ENCODE data around the gene KCNQ2. TPM values are rescaled to one million over a fixed set of nuclear protein-coding genes. Genes with fewer than 3 reads are reported as not detected.

KCNQ2 gene
- total RNA-seq, 1 donor from 2014 or later = not detected

GRCh38 chr20:63508072-63508768, 35.8 kb upstream of the KCNQ2 start:
- no peak for DNase-seq (ENCODE audit: low spot score)
- intact Hi-C loops (cut with micrococcal nuclease) = no loop called here
- Mint-ChIP-seq H3K27ac (peak overlapping the region; percentile 56), H3K4me3 (peak overlapping the region; percentile 20), H3K9me3 (peaks cover 3% of the 10 kb centered on the region), H3K27me3 (ENCODE audit: insufficient read depth) (peaks cover 20% of the 10 kb centered on the region), H3K36me3 (ENCODE audit: low read depth) (peaks cover 1% of the 10 kb centered on the region), H3K4me1 (ENCODE audit: low read depth) (no peaks in the 10 kb centered on the region)

DNA sequence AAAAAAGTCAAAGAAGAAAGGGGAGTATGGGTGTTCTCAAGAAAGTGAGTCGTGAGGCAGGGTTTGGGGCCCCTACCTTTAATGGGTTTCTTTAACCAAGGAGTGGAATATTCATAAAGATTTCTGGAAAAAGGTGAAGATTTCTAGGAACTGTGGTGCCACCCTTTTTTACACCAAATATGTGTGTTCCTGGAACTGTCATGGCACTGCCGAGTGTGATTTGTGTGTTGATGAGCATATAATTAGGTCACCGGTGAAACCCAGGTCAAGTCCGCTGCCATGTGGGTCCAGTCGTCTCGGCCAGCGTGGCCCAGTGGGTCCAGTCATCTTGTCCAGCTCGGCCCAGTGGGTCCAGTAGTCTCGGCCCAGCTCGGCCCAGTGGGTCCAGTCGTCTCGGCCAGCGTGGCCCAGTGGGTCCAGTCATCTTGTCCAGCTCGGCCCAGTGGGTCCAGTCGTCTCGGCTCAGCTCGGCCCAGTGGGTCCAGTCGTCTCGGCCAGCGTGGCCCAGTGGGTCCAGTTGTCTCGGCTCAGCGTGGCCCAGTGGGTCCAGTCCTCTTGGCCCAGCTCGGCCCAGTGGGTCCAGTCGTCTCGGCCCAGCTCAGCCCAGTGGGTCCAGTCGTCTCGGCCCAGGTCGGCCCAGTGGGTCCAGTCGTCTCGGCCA, 34.8 kb upstream of the KCNQ2 start:
- peaks cover 14% of the 10 kb centered on the region for H3K27me3 Mint-ChIP-seq (ENCODE audit: insufficient read depth)
- DNase-seq (ENCODE audit: low spot score) = no peak
- H3K9me3 Mint-ChIP-seq = peaks cover 3% of the 10 kb centered on the region
- intact Hi-C loops (cut with micrococcal nuclease) = no loop called here
- no peaks in the 10 kb centered on the region for H3K36me3 Mint-ChIP-seq (ENCODE audit: low read depth)
- H3K4me3 Mint-ChIP-seq = no peak overlapping the region
- peak overlapping the region; percentile 25 for H3K27ac Mint-ChIP-seq
- no peaks in the 10 kb centered on the region for H3K4me1 Mint-ChIP-seq (ENCODE audit: low read depth)

DNA sequence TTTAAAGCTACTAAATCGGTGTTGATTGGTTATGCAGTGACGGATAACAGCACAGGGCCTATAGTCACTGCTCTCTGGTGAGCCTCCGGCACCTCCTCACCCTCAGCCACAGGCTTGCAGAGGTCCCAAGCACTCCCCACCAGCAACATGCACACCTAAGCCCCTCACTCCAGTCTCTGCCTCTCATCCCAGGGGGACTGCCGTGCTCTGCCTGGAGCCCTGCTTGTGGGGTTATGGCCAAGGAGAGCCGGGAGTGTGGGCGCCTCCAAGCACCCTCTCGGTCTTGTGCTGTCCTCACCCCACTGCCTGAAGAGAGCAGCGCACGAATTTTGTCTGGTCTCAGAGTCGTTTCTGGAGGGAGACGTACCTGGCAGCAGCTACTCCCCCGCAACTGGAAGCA, 33.3 kb upstream of the KCNQ2 start:
- Mint-ChIP-seq H3K27ac (no peak overlapping the region), H3K4me3 (no peak overlapping the region), H3K36me3 (ENCODE audit: low read depth) (no peaks in the 10 kb centered on the region), H3K27me3 (ENCODE audit: insufficient read depth) (peaks cover 10% of the 10 kb centered on the region), H3K4me1 (ENCODE audit: low read depth) (no peaks in the 10 kb centered on the region), H3K9me3 (peaks cover 3% of the 10 kb centered on the region)
- intact Hi-C loops (cut with micrococcal nuclease) = no loop called here
- DNase-seq (ENCODE audit: low spot score) = no peak

GRCh38 chr20:63505281-63505680, 32.8 kb upstream of the KCNQ2 start:
- Mint-ChIP-seq H3K27me3 (ENCODE audit: insufficient read depth) (peaks cover 7% of the 10 kb centered on the region), H3K9me3 (peaks cover 3% of the 10 kb centered on the region), H3K4me3 (no peak overlapping the region), H3K27ac (no peak overlapping the region), H3K36me3 (ENCODE audit: low read depth) (no peaks in the 10 kb centered on the region), H3K4me1 (ENCODE audit: low read depth) (no peaks in the 10 kb centered on the region)
- DNase-seq (ENCODE audit: low spot score) = no peak
- intact Hi-C loops (cut with micrococcal nuclease) = no loop called here

DNA sequence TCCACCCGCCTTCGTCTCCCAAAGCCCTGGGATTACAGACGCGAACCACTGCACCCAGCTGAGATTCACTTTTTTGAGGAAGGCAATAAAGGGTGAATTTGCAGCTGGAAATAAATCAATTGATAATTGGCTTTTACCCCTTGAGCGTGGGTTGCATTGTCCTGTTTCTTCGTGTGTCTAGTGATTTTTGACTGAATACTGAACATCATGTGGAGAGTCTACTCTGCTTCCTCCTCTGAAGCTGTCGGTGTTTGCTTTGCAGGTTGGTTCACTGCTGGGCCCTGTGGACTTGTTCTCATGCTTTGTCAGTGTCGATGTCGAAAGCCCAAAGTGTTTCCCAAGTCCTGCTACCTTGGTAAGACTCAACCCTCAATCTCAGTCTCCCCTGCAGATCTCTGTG, 32.2 kb upstream of the KCNQ2 start:
- Mint-ChIP-seq H3K27me3 (ENCODE audit: insufficient read depth) (peaks cover 9% of the 10 kb centered on the region), H3K36me3 (ENCODE audit: low read depth) (no peaks in the 10 kb centered on the region), H3K27ac (no peak overlapping the region), H3K9me3 (peaks cover 3% of the 10 kb centered on the region), H3K4me1 (ENCODE audit: low read depth) (no peaks in the 10 kb centered on the region), H3K4me3 (no peak overlapping the region)
- intact Hi-C loops (cut with micrococcal nuclease) = no loop called here
- no peak for DNase-seq (ENCODE audit: low spot score)

- no peaks in the 10 kb centered on the region for H3K36me3 Mint-ChIP-seq (ENCODE audit: low read depth)
- H3K27ac Mint-ChIP-seq = no peak overlapping the region
- peaks cover 3% of the 10 kb centered on the region for H3K9me3 Mint-ChIP-seq
- no peak for DNase-seq (ENCODE audit: low spot score)
- intact Hi-C loops (cut with micrococcal nuclease) = no loop called here
- peaks cover 6% of the 10 kb centered on the region for H3K27me3 Mint-ChIP-seq (ENCODE audit: insufficient read depth)
- H3K4me1 Mint-ChIP-seq (ENCODE audit: low read depth) = no peaks in the 10 kb centered on the region
- H3K4me3 Mint-ChIP-seq = no peak overlapping the region
These were observed 31.1 kb upstream of the KCNQ2 start for GRCh38 chr20:63503524-63503923.

- H3K27ac Mint-ChIP-seq = no peak overlapping the region
- H3K4me1 Mint-ChIP-seq (ENCODE audit: low read depth) = no peaks in the 10 kb centered on the region
- peaks cover 6% of the 10 kb centered on the region for H3K27me3 Mint-ChIP-seq (ENCODE audit: insufficient read depth)
- no peak for DNase-seq (ENCODE audit: low spot score)
- no peak overlapping the region for H3K4me3 Mint-ChIP-seq
- H3K9me3 Mint-ChIP-seq = peaks cover 3% of the 10 kb centered on the region
- H3K36me3 Mint-ChIP-seq (ENCODE audit: low read depth) = no peaks in the 10 kb centered on the region
- intact Hi-C loops (cut with micrococcal nuclease) = no loop called here
These were observed 30.3 kb upstream of the KCNQ2 start for GRCh38 chr20:63502671-63503172.

- peaks cover 3% of the 10 kb centered on the region for H3K9me3 Mint-ChIP-seq
- no peaks in the 10 kb centered on the region for H3K4me1 Mint-ChIP-seq (ENCODE audit: low read depth)
- intact Hi-C loops (cut with micrococcal nuclease) = no loop called here
- H3K36me3 Mint-ChIP-seq (ENCODE audit: low read depth) = no peaks in the 10 kb centered on the region
- no peak for DNase-seq (ENCODE audit: low spot score)
- peaks cover 12% of the 10 kb centered on the region for H3K27me3 Mint-ChIP-seq (ENCODE audit: insufficient read depth)
- H3K27ac Mint-ChIP-seq = no peak overlapping the region
- no peak overlapping the region for H3K4me3 Mint-ChIP-seq
These were observed 29.6 kb upstream of the KCNQ2 start for GRCh38 chr20:63501818-63502670.

DNA sequence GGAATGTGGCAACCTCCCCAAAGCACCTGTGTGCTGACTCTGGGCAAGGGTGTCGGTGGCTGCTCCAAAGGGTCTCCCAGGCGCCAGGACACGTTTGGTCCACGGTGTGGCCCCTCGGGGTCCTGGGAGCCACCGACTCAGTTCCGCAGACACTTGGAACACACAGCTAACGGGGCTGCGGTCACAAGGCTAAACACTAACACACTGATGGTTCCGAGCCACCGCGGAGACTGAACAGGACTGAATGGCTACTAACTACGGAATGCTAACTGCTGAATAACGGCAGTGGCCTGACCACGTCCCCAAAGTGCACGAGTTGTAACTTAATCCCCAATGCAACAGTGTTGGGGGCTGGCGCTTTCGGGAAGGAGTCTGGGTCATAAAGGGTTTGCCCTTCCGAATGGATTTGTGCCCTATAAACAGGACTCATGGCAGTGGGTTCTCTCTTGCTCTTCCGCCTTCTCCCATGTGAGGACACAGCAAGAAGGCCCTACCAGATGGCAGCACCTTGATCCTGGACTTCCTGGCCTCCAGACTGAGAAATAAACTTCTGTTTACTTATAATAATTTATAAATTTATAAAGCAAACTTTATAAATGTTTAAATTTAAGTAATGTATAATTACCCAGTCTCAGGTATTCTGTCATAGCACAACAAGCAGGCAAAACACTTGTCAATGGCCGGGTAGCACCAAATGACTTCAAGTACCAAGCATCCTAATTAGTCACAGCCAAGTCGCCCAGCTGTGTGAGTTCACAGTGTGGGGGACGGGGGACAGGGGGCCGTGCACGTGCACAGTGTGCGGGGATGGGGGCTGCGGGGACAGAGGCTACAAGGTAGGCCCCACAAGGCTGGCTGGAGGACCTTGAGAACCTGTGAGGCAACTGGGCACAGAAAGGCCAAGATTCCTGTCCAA, 28.7 kb upstream of the KCNQ2 start:
- Mint-ChIP-seq H3K4me3 (no peak overlapping the region), H3K9me3 (peaks cover 3% of the 10 kb centered on the region), H3K36me3 (ENCODE audit: low read depth) (no peaks in the 10 kb centered on the region), H3K4me1 (ENCODE audit: low read depth) (no peaks in the 10 kb centered on the region), H3K27me3 (ENCODE audit: insufficient read depth) (peaks cover 18% of the 10 kb centered on the region), H3K27ac (no peak overlapping the region)
- no peak for DNase-seq (ENCODE audit: low spot score)
- intact Hi-C loops (cut with micrococcal nuclease) = no loop called here

DNA sequence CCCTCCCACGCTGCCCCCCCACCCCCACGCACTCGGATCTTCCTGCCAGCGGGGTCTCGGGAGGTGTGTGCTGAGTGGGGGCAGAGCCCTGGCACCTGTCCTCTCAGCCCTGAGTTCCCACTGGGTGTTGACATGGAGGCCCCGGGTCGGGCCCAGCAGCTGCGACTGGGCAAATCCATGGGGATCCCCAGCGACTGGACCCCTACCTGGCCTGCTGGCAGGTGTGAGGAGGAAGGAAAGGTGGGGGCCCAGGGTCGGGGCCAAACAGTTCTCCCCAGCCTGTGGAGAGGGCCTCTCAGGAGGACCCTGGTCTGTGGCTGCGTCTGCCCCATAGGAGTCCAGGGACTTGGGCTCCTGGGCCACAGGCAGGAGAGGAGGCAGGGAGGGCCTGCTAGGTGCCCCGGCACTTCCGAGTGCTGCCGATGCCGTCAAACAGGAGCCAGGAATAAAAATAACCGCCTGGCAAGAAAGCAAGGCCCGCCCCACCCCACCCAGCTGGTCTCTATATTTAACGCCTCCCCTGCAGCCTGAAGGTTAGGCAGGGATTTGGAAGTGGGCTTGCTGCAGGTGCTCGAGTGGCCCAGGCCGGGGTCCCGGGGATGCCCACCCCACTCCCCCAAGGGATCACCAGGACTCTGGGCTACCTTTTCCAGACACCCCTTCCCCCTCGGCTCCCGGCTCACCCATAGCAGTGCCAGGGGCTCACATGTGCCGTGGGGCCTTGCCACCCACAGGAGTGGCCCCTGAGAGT, 27.9 kb upstream of the KCNQ2 start:
- no peak for DNase-seq (ENCODE audit: low spot score)
- no peaks in the 10 kb centered on the region for H3K4me1 Mint-ChIP-seq (ENCODE audit: low read depth)
- no peak overlapping the region for H3K4me3 Mint-ChIP-seq
- H3K27me3 Mint-ChIP-seq (ENCODE audit: insufficient read depth) = peaks cover 18% of the 10 kb centered on the region
- peaks cover 3% of the 10 kb centered on the region for H3K9me3 Mint-ChIP-seq
- H3K27ac Mint-ChIP-seq = no peak overlapping the region
- H3K36me3 Mint-ChIP-seq (ENCODE audit: low read depth) = no peaks in the 10 kb centered on the region
- intact Hi-C loops (cut with micrococcal nuclease) = no loop called here

DNA sequence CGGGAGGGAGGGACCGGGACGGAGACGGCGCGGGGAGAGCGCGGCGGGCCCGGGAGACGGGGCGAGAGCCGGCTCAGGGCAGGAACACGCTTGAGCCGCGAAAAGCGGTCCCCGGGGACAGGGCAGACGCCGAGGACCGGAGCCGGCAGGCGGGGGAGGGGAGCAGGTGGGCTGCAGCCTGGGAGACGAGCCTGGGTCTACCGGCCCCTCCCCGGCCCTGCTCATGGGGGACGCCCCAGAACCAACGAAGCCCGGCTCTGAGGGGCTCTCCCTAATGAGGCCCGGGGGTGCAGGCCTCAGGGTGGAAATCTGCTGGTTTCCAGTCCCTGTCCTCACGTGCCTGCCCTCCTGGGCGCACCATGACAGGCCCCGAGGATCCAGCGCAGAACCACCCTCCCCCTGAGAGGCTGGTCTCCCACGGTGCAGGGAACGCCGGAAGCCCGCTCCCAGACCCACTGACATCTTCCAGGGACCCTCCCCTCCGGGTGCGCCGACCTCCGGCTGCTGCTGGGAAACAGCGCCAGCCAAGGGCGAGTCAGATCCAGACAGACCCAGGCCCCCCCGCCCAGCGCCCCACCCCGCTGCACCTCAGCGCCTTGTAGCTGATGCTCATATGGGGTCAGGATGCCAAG, 27.0 kb upstream of the KCNQ2 start:
- H3K27ac Mint-ChIP-seq = no peak overlapping the region
- H3K27me3 Mint-ChIP-seq (ENCODE audit: insufficient read depth) = peaks cover 14% of the 10 kb centered on the region
- intact Hi-C loops (cut with micrococcal nuclease) = no loop called here
- H3K9me3 Mint-ChIP-seq = peaks cover 3% of the 10 kb centered on the region
- H3K36me3 Mint-ChIP-seq (ENCODE audit: low read depth) = no peaks in the 10 kb centered on the region
- no peak overlapping the region for H3K4me3 Mint-ChIP-seq
- no peaks in the 10 kb centered on the region for H3K4me1 Mint-ChIP-seq (ENCODE audit: low read depth)
- DNase-seq (ENCODE audit: low spot score) = no peak

All from activated T-helper 1 cell treated with anti-CD3 and anti-CD28 coated beads, Interleukin-12 subunit alpha, Interleukin-12 subunit beta, Interleukin-2, Interleukin-4 antibody, amounts not matched to agents 30 ng/mL and 10 ng/mL and 1 ng/mL, durations not matched to agents 14 hours and 24 hours and 36 hours (primary cell).